ENCODE measurements around the gene MX2. TPM values are rescaled to one million over a fixed set of nuclear protein-coding genes. Genes with fewer than 3 reads are reported as not detected.

MX2 gene
- total and polyA plus RNA-seq, 2 of the 8 experiments (the other 6 are each of a cell fraction or from before 2014, with no cell fraction given), result 3.1 to 8.9 TPM

GRCh38 chr21:41375875-41376274 is 14.0 kb downstream of the MX2 start:
- CTCF ChIA-PET (ENCODE audit: partially characterized antibody), result interaction anchor here (0.9 to 2.0 kb wide), 2 partner anchors 106 to 233 kb away, joined by 3 to 5 read pairs; no protein-coding TSS in a partner anchor
- Histone ChIP-seq H4K8ac (ENCODE audit: extremely low read depth, insufficient read depth, low read length) (no peak overlapping the region), H3K4me3 (ENCODE audit: extremely low read depth in 1 of 4, insufficient read depth in 2 of 4, low read depth in 3 of 4, low read length in 4 of 4) (no peak overlapping the region), H3K14ac (ENCODE audit: insufficient read length) (no peak overlapping the region), H3K23me2 (ENCODE audit: low read depth, low read length) (no peaks in the 10 kb centered on the region), H3K56ac (replicated peaks; ENCODE audit: insufficient read length, low read depth, low read length) (no peak overlapping the region), H3K9me3 (ENCODE audit: insufficient read depth in 2 of 2, low read depth in 1 of 2, low read length in 1 of 2) (no peaks in the 10 kb centered on the region), H2AK5ac (ENCODE audit: low read depth, low read length) (no peak overlapping the region), H2BK15ac (ENCODE audit: low read length) (no peak overlapping the region), H3K4me1 (replicated peaks in 1 of 4; ENCODE audit: control insufficient read depth in 3 of 4, insufficient read depth in 4 of 4, low read length in 3 of 4) (no peaks in the 10 kb centered on the region; a peak in 1 of 7 replicates), H4K20me1 (replicated peaks in 1 of 2; ENCODE audit: control insufficient read depth in 1 of 2, insufficient read depth in 2 of 2, low read length in 2 of 2) (no peaks in the 10 kb centered on the region), H2BK20ac (ENCODE audit: low read length) (no peak overlapping the region), H3K18ac (ENCODE audit: extremely low read depth, low read length) (no peak overlapping the region), H3K36me3 (ENCODE audit: control insufficient read depth in 2 of 4, insufficient read depth in 4 of 4, low read length in 3 of 4) (no peaks in the 10 kb centered on the region), H3K9ac (replicated peaks in 1 of 4; ENCODE audit: extremely low read depth in 1 of 4, low read depth in 3 of 4, low read length in 3 of 4) (no peak overlapping the region), H3K4ac (replicated peaks; ENCODE audit: insufficient read length, low read depth, low read length) (no peak overlapping the region), H3K27ac (ENCODE audit: low read depth, low read length) (no peak overlapping the region), H3K27me3 (replicated peaks in 1 of 4; ENCODE audit: control insufficient read depth in 3 of 4, extremely low read depth in 1 of 4, insufficient read depth in 3 of 4, low read length in 3 of 4) (no peaks in the 10 kb centered on the region; a peak in 1 of 7 replicates), H4K91ac (replicated peaks; ENCODE audit: insufficient read length, low read length) (no peak overlapping the region), H2BK5ac (ENCODE audit: low read depth, low read length) (no peak overlapping the region), H3K4me2 (ENCODE audit: insufficient read depth in 1 of 2, low read depth in 2 of 2, low read length in 2 of 2) (no peak overlapping the region), H2BK12ac (ENCODE audit: low read depth, low read length) (no peak overlapping the region), H3K23ac (ENCODE audit: insufficient read length) (no peak overlapping the region), H4K5ac (ENCODE audit: insufficient read length, low read depth, low read length) (no peak overlapping the region), H3K79me2 (ENCODE audit: control insufficient read depth in 1 of 2, insufficient read depth in 2 of 2, low read length in 2 of 2) (no peaks in the 10 kb centered on the region), H2AFZ (ENCODE audit: low read length) (no peak overlapping the region), H2BK120ac (replicated peaks; ENCODE audit: low read depth, low read length) (no peak overlapping the region), H3K79me1 (ENCODE audit: low read depth, low read length) (no peaks in the 10 kb centered on the region; the same call in 1 of the 2 replicates)
- DNase-seq (ENCODE audit: low read depth in 1 of 2, low spot score in 2 of 2) (no peak), FAIRE-seq (no peak)
- POLR2A ChIA-PET (ENCODE audit: partially characterized antibody), result no interaction called here
- 90% methylated on average over 5 of the region's 5 CpGs; no CpG with 5 or more reads in 1 of the 2 experiments for WGBS, 2 experiments (ENCODE audit: extremely low coverage in 1 of 2, insufficient coverage in 1 of 2, insufficient read length in 1 of 2, insufficient replicate concordance in 2 of 2, low coverage in 1 of 2, low lambda C conversion rate in 2 of 2, missing lambda C conversion rate in 1 of 2)
- TF ChIP-seq ZNF274 (IDR thresholded peaks at IDR 0.05; ENCODE audit: borderline replicate concordance, extremely low read depth, low read length) (no peak), CEBPB (IDR thresholded peaks at IDR 0.05; ENCODE audit: low read depth, low read length) (no peak), RBBP5 (IDR thresholded peaks at IDR 0.05; ENCODE audit: borderline replicate concordance, low read depth, low read length) (no peak), HDAC2 (IDR thresholded peaks at IDR 0.05; ENCODE audit: borderline replicate concordance in 1 of 2, low read depth in 2 of 2, low read length in 2 of 2) (no peak)
